HFF-Myc (cell line): ENCODE measurements around the gene KCNN2.

Source experiments
- DNase-seq: peaks from one replicate; pipeline ENCODE4 v3.0.0-alpha.2; 2011; ENCODE audit warnings: low read depth; ENCODE audit errors: extremely low read depth
- H3K4me3 ChIP-seq: replicated peaks from 2 replicates; pipeline ENCODE4 v1.5.1; 2011; ENCODE audit warnings: low read depth, mild to moderate bottlenecking, control low read depth, low read length
- TF ChIP-seq, protein P1 (sequence below): IDR thresholded peaks from 2 replicates; pipeline ENCODE4 v1.5.1; 2012; ENCODE audit warnings: mild to moderate bottlenecking, low read depth, low read length, control low read depth; ENCODE audit errors: missing control alignments

KCNN2 gene

DNA sequence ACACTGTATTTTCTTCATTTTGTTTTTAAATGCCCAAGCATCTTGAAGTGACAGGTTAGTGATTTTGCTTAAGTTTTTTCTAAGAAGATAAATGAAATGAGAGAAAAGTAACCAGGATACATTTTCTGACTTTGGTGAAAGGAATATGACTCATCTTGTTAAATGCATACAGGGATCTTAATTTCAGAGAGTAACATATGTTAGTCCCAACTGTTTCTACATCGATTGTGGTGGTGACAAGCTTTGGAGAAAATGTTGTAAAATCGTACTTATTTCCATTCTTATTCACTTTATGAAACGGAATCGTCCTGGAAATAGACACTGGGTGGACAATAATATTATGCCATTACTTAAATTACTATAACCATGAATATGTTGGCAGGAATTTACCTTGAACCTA lies 107.5 kb downstream of the KCNN2 start:
- TF ChIP-seq, protein P1, sequence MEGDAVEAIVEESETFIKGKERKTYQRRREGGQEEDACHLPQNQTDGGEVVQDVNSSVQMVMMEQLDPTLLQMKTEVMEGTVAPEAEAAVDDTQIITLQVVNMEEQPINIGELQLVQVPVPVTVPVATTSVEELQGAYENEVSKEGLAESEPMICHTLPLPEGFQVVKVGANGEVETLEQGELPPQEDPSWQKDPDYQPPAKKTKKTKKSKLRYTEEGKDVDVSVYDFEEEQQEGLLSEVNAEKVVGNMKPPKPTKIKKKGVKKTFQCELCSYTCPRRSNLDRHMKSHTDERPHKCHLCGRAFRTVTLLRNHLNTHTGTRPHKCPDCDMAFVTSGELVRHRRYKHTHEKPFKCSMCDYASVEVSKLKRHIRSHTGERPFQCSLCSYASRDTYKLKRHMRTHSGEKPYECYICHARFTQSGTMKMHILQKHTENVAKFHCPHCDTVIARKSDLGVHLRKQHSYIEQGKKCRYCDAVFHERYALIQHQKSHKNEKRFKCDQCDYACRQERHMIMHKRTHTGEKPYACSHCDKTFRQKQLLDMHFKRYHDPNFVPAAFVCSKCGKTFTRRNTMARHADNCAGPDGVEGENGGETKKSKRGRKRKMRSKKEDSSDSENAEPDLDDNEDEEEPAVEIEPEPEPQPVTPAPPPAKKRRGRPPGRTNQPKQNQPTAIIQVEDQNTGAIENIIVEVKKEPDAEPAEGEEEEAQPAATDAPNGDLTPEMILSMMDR, result no peak
- H3K4me3 ChIP-seq, result no peak overlapping the region
- no peak for DNase-seq

DNA sequence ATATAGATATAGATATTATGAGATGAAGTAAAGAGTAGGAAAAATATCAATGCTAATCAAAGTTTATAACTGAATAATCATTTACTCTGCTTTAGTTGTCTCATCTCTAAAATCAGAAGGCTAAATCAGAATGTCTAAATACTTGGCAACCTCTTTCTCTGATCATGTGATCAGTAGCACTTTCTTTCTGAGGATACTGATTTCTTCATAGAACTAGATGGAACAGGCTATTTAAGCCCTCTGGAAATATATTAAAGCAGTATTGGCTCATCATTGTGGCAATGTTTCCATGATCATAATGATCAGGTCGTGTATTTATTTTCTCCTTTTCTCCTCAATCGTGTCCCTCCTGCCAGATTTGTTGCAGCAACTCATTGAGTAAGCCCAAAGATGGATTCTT lies 109.7 kb downstream of the KCNN2 start:
- TF ChIP-seq, protein P1, result no peak
- no peak for DNase-seq
- no peak overlapping the region for H3K4me3 ChIP-seq

DNA sequence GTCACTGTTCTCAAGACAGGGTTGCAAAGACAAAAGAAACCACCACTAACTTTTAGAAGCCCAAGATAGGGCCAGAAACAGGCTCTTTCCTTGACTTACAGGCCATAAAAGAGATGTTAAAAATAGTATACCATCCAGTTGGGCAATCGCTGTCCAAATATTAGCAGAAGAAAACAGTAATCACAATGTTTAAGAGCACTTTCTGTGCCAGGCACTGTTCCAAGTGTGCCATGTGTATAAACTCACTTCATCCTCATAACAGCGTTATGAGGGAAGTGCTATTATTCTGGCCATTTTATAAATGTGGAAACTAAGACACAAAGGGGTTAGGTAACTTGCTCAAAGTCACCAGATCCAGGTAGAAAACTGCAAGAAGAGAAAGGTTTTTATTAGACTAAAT lies 111.7 kb downstream of the KCNN2 start:
- TF ChIP-seq, protein P1, result no peak
- no peak for DNase-seq
- no peak overlapping the region for H3K4me3 ChIP-seq

DNA sequence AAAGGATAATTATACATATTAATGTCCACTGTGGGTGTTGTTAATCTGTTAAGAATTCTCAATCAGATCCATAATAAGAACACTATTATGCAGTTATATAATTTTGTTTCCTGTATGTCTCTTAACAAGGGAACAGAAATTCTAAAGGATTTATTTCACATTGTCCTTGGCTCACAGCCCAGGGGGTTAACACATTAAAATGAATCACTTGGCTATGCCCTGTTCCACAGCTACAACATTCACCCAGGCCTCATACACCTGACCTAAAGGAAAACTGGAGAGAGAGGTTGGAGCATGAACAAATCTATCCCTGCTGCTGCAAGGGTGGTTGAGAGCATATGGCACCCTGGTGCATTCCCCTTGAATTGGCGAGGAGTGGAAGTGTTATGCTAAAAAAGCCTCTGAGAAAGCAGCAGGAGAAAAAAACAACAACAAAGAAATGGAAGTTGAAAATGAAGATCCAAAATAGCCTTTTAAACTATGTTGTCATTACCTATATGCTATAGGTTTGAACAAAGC lies 116.0 kb downstream of the KCNN2 start:
- TF ChIP-seq, protein P1, result no peak
- no peak overlapping the region for H3K4me3 ChIP-seq
- DNase-seq, result no peak

DNA sequence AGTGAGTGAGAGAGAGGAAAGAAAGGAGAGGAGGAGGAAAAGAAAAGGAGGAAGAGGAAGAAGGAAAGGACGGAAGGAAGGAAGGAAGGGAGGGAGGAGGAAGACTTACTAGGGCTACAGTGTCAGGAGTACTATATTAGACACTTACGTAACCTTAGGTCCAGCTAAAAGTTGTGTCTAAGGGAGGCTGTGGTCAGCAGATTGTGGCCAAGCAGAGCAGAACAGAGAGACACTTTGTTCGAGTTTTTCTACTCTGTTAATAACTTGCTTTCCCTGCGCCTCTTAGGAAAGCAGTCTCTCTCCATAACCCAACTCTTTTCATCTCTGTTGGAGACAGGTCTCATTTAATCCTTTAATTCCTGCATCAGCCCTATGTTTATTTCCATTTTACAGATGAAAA lies 138.9 kb downstream of the KCNN2 start:
- no peak for DNase-seq
- TF ChIP-seq, protein P1, result no peak

DNA sequence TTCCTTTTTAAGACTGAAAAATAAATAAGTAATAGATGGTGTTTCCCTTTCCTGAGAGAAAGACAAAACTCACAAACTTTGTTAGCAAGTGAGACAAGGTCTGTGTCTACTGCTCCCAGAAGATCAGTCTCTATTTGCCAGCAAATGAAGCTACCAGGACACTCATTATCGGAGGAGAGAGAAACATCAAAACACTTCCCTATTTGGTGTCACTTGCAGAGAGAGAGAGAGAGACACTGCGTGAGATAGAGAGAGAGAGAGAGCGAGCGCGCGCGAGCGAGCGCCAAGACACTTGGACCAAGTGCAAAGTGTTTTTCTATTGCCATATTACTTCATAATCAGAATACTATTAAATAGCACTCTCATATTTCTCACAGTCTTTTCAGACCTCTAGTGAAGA lies 142.7 kb downstream of the KCNN2 start:
- no peak overlapping the region for H3K4me3 ChIP-seq

More for the DNA sequence above, 138.9 kb downstream of the KCNN2 start:
- no peak overlapping the region for H3K4me3 ChIP-seq

DNA sequence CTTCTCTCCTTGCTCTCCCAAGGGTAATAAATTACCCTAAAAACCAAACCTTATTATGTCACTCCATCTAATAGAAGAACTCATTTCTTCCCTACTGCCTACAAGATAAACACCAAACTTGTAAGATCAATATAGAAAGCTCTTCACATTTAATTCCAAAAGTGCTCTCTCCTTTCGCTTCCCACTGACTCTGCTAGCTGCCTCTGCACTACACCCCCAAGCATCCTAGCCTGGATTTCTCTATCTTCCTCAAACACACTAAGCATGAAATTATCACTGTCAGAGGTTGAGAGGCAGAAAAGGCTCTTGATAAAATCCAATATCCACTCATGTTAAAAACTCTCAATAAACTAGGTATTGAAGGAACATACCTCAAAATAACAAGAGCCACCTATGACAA lies 162.4 kb downstream of the KCNN2 start:
- no peak for DNase-seq
- TF ChIP-seq, protein P1, result no peak
- no peak overlapping the region for H3K4me3 ChIP-seq

More for the DNA sequence above, 142.7 kb downstream of the KCNN2 start:
- TF ChIP-seq, protein P1, result no peak
- DNase-seq, result no peak
